Pancreas (tissue), 10 donors: ENCODE measurements around the gene MAP2K7. TPM values are rescaled to one million over a fixed set of nuclear protein-coding genes. Genes with fewer than 3 reads are reported as not detected.

Source experiments
- ATAC-seq, 4 donors: fragments of 200-7000 bp; cut with Tn5 transposase; one replicate each; pipeline versions ENCODE4 v1.8.0 to v1.9.1; 2020; ENCODE audit warnings: mild to moderate bottlenecking in 4 of 4, moderate library complexity in 4 of 4
- DNase-seq, 6 donors: peaks; one replicate each; pipeline ENCODE4 v3.0.0-alpha.2; 2020
- FAIRE-seq: peaks from 2 replicates; lab custom pipeline; 2012; peaks lifted over from hg19 to GRCh38; lab: Jason Lieb, UNC
- H3K27ac ChIP-seq, 4 donors: fragments of 200-600 bp; sonication (generic); 1 replicate in 3 of 4; 2 replicates in 1 of 4; pipeline versions ENCODE4 v1.5.0 to v1.8.0; 2020
- H3K27me3 ChIP-seq, 4 donors: fragments of 200-600 bp; one replicate each; pipeline ENCODE4 v1.8.0; 2021
- H3K36me3 ChIP-seq, 3 donors: fragments of 200-600 bp; sonication (generic) in 1 of 3; one replicate each; pipeline versions ENCODE4 v1.5.0 to v1.8.0; 2020 to 2021
- H3K4me1 ChIP-seq, 3 donors: fragments of 200-600 bp; one replicate each; pipeline ENCODE4 v1.8.0; 2021
- H3K4me3 ChIP-seq, 4 donors: fragments of 200-600 bp; sonication (generic) in 2 of 4; one replicate each; pipeline versions ENCODE4 v1.5.0 to v1.8.0; 2020 to 2021
- H3K9me3 ChIP-seq, 4 donors: fragments of 200-600 bp; one replicate each; pipeline ENCODE4 v1.8.0; 2021
- WGBS, 2 donors: extraction: QIAGEN DNeasy Blood & Tissue Kit; methylation state at CpG; one replicate each; pipeline ENCODE4 v1.1.7; 2013; 5-methylcytosine and 5-hydroxymethylcytosine counted together
- intact Hi-C, 3 donors: fragments of 100-400 bp; cut with DNase I; formaldehyde crosslinking; loops; one replicate each; pipeline versions ENCODE4 v1.11.1 to v1.14.2; 2022
- polyA plus RNA-seq, 2 donors: library from polyadenylated mRNA; stranded (reverse); fragments of 200-250 nt; gene quantifications; one replicate each; pipeline ENCODE4 v1.2.3, GENCODE V29; 2013
- total RNA-seq, 6 donors: library from RNA; stranded (reverse); fragmentation: NEBNext Ultra II Directional in 4 of 6; extraction: Animal tissue kit (Norgen Biotek cat#: 25700) in 4 of 6; gene quantifications; one replicate each; pipeline versions ENCODE4 v1.2.1 to v1.2.4, GENCODE V29; 2021 to 2023
- TF ChIP-seq, protein P1 (sequence below), 4 donors: fragments of 200-600 bp; sonication (generic) in 3 of 4; IDR thresholded peaks; one replicate each; pipeline versions ENCODE4 v1.5.0 to v1.8.0; 2021; ENCODE audit warnings: antibody characterized with exemption in 4 of 4
- donor health status: healthy with polysubstance abuse.
- donor health status: DM: no; HTN: no; CAD: no; lungs with moderate emphysema.
- donor health status: DM: no; HTN: no; CAD: no.
- donor health status: control.
- donor health status: control.
- donor health status: Bipolar disorder and iron deficiency.
- donor health status: DM: yes; HTN: yes; CAD: no.
- donor health status: DM: no; HTN: no; CAD: no.
- donor health status: DM: no; HTN: no; CAD: no.
- donor health status: DM: yes; HTN: yes; CAD: no.

MAP2K7 gene
- total and polyA plus RNA-seq, 8 donors = 13.9 to 45.3 (median 16.9) TPM

DNA sequence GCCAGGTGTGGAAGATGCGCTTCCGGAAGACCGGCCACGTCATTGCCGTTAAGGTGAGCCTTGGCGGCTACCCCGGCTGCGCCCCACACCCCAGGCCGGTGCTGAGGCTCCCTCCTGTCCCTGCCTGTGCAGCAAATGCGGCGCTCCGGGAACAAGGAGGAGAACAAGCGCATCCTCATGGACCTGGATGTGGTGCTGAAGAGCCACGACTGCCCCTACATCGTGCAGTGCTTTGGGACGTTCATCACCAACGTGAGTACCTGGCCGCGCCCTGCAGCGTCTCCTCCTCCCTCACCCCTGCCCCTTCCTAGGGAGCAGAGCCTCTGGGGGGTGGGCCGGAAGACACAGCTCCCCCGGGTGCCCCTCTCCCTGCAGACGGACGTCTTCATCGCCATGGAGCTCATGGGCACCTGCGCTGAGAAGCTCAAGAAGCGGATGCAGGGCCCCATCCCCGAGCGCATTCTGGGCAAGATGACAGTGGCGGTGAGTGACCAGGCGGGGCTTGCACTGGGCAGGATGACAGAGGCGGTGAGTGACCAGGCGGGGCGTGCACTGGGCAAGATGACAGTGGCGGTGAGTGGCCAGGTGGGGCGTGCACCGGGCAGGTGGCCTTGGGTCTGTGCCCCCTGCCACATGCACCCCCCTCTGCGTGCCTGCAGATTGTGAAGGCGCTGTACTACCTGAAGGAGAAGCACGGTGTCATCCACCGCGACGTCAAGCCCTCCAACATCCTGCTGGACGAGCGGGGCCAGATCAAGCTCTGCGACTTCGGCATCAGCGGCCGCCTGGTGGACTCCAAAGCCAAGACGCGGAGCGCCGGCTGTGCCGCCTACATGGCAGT, 6.9 kb downstream of the MAP2K7 start:
- TF ChIP-seq, protein P1, sequence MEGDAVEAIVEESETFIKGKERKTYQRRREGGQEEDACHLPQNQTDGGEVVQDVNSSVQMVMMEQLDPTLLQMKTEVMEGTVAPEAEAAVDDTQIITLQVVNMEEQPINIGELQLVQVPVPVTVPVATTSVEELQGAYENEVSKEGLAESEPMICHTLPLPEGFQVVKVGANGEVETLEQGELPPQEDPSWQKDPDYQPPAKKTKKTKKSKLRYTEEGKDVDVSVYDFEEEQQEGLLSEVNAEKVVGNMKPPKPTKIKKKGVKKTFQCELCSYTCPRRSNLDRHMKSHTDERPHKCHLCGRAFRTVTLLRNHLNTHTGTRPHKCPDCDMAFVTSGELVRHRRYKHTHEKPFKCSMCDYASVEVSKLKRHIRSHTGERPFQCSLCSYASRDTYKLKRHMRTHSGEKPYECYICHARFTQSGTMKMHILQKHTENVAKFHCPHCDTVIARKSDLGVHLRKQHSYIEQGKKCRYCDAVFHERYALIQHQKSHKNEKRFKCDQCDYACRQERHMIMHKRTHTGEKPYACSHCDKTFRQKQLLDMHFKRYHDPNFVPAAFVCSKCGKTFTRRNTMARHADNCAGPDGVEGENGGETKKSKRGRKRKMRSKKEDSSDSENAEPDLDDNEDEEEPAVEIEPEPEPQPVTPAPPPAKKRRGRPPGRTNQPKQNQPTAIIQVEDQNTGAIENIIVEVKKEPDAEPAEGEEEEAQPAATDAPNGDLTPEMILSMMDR (IDR thresholded peaks at IDR 0.05) = no peak
- no peak for ATAC-seq
- no peak for FAIRE-seq
- DNase-seq = peak in 3 of 6 donors; percentile 42 to 77 (median 56)
- Histone ChIP-seq H3K27me3 (no peaks in the 10 kb centered on the region), H3K9me3 (no peaks in the 10 kb centered on the region), H3K36me3 (peaks cover 4 to 29% (median 22%) of the 10 kb centered on the region in 3 donors), H3K4me3 (no peak overlapping the region), H3K27ac (no peak overlapping the region), H3K4me1 (no peaks in the 10 kb centered on the region)
- WGBS, 2 donors = 91 to 92% methylated on average over 50 to 54 of the region's 54 CpGs
- intact Hi-C loops = no loop called here

DNA sequence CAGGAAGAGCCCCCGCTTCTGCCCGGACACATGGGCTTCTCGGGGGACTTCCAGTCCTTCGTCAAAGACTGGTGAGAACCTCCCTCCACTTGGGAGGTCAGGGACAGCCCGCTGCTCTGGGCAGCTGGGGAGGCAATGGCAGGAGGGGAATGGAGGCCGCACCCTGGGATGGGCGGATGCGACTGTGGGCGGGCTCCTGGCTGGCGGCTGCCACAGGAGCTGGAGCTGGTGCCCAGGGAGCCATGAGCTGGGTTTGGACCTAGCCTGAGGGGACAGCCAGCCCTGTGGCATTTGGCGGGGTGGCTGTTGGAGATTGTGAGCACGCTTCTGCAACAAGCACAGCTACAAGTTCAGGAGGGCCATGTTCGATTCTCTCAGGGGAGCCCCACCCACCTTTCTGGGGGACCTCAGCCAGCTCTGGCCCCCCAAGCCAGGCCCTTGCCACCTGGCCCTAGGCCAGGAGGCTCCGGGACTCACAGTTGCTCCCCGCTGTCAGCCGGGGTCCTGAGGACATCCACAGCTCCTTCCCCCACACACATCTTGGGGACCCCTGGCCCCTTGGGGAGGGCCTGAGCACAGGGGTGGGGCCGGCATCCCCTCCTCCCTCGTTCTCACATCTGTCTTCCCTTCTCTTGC, 7.9 kb downstream of the MAP2K7 start:
- intact Hi-C loops = no loop called here
- FAIRE-seq = no peak

DNA sequence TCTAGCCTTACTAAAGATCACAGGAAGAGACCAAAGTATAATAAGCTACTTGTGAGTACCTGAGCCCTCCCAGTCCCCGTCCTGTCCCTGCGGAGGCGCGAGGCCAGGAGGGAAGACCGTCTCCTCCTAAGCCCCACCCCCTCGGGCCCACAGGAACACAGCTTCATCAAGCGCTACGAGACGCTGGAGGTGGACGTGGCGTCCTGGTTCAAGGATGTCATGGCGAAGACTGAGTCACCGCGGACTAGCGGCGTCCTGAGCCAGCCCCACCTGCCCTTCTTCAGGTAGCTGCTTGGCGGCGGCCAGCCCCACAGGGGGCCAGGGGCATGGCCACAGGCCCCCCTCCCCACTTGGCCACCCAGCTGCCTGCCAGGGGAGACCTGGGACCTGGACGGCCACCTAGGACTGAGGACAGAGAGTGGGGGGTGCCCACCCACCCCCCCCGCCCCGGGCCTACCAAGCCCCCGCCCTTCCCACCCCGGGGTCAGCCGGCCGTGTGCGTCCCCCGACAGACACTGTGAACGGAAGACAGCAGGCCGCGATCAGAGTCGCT, 8.5 kb downstream of the MAP2K7 start:
- FAIRE-seq (no peak), ATAC-seq (no peak), DNase-seq (peak in 3 of 6 donors; percentile 40 to 74 (median 53))
- Histone ChIP-seq H3K4me3 (no peak overlapping the region), H3K27ac (no peak overlapping the region), H3K36me3 (peaks cover 4 to 29% (median 22%) of the 10 kb centered on the region in 3 donors), H3K9me3 (no peaks in the 10 kb centered on the region), H3K27me3 (peaks cover 0 to 6% (median 0%) of the 10 kb centered on the region in 4 donors), H3K4me1 (peaks cover 0 to 10% (median under 1%) of the 10 kb centered on the region in 3 donors)
- TF ChIP-seq, protein P1 (IDR thresholded peaks at IDR 0.05) = no peak
- WGBS, 2 donors = 91 to 92% methylated on average over 28 to 31 of the region's 31 CpGs
- intact Hi-C loops = no loop called here

More for the DNA sequence above, 7.9 kb downstream of the MAP2K7 start:
- Histone ChIP-seq H3K9me3 (no peaks in the 10 kb centered on the region), H3K4me1 (peaks cover 0 to 9% (median 0%) of the 10 kb centered on the region in 3 donors), H3K27ac (no peak overlapping the region), H3K27me3 (peaks cover 0 to 6% (median 0%) of the 10 kb centered on the region in 4 donors), H3K36me3 (peaks cover 4 to 29% (median 22%) of the 10 kb centered on the region in 3 donors), H3K4me3 (no peak overlapping the region)
- 90 to 93% methylated on average over 18 of the region's 18 CpGs for WGBS, 2 donors
- no peak for ATAC-seq
- peak in 2 of 6 donors; percentile 36 to 74 for DNase-seq
- TF ChIP-seq, protein P1 (IDR thresholded peaks at IDR 0.05) = no peak

DNA sequence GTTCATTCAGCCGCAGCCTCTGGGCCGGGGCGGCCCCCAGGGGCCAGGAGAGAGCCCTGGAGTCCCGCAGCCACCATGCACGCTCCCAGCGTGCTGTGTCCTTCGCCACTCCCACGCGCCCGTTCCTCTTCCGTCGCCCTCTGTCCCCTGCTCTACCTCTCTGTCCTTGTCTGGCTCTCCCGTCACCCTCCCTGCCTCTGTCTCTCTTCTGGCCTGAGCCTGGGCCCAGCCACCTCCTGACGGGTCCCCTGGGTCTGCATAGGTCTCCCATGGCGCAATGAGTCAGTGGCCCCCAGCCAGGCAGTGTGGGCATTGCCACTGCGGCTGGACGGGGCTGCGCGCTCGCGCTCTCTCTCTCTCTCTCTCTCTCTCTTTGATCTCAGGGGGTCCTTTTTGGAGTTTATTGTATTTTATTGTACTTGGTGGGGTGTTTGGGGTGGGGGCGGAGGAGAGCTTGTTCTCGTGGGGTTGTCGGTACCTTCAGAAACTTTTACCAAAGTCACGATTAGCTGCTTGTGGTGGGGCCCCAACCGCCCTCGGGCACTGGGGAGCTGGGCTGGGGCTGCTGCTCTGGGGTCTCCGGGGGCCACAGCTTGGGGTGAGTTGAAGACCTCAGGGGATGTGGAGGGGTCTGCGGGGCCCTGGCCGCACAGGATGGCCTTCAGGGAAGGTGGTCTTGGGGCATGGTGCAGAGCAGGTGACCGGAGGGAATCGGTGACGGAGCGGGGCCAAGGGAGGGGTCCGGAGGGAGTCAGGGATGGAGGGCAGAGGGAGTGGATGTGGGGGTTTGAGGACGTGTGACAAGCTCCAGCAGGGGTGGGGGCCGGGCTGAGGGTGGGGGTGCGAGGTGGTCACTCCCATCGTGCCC, 9.3 kb downstream of the MAP2K7 start:
- 92 to 94% methylated on average over 39 of the region's 39 CpGs for WGBS, 2 donors
- no peak for ATAC-seq

More for the DNA sequence above, 9.3 kb downstream of the MAP2K7 start:
- Histone ChIP-seq H3K4me3 (no peak overlapping the region), H3K36me3 (peaks cover 4 to 29% (median 22%) of the 10 kb centered on the region in 3 donors), H3K27ac (no peak overlapping the region), H3K9me3 (no peaks in the 10 kb centered on the region), H3K27me3 (peaks cover 0 to 6% (median 0%) of the 10 kb centered on the region in 4 donors), H3K4me1 (peaks cover 0 to 17% (median 6%) of the 10 kb centered on the region in 3 donors)
- FAIRE-seq (no peak), DNase-seq (peak in 3 of 6 donors; percentile 39 to 75 (median 55))
- intact Hi-C loops = no loop called here
- TF ChIP-seq, protein P1 (IDR thresholded peaks at IDR 0.05) = no peak
